HG03442 (cell line): ENCODE measurements around the gene MCL1.
"Not testable (repeated sequence)": the region's sequence is repeated elsewhere in the genome, so short reads cannot be mapped to it uniquely, and the experiment has no call there.

Experiments used
- ATAC-seq: cut with Tn5 transposase; IDR thresholded peaks from one replicate; pipeline ENCODE4 v1.9.1; 2021; ENCODE audit warnings: mild to moderate bottlenecking, moderate library complexity; ENCODE audit not compliant: unreplicated experiment

Gene MCL1

DNA sequence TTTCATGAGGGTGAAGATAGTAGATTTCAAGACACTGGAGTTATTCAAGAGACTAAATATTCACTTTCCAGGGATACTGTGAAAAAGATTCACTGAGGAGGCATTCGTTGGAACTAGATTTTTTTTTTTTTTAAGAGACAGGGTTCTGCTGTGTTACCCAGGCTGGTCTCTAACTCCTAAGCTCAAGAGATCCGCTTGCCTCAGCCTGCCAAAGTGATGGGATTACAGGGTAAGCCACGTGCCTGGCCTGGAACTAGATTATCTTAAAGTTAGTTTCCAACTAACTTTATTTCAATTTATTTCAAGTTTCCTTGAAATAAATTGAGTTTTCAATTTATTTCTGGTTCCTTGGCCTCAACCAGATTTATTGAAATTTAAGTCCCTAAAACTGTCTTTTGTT is 24.3 kb upstream of the MCL1 start:
- no peak for ATAC-seq

DNA sequence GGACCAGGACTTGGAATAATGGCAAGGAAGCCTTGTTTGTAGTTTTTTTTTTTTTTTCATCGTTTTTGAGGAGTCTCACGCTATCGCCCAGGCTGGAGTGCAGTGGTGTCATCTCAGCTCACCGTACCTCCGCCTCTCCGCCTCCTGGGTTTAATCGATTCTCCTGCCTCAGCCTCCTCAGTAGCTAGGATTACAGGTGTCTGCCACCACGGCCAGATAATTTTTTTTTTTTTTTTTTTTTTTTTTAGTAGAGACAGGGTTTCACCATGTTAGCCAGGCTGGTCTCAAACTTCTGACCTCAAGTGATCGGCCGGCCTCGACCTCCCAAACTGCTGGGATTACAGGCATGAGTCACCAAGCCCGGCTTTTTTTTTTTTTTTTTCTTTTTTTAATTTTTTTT is 23.0 kb upstream of the MCL1 start:
- not testable (repeated sequence) for ATAC-seq

GRCh38 chr1:150601540-150601939 is 22.1 kb upstream of the MCL1 start:
- no peak for ATAC-seq

GRCh38 chr1:150598346-150598745 is 18.9 kb upstream of the MCL1 start:
- ATAC-seq, result not testable (repeated sequence)

DNA sequence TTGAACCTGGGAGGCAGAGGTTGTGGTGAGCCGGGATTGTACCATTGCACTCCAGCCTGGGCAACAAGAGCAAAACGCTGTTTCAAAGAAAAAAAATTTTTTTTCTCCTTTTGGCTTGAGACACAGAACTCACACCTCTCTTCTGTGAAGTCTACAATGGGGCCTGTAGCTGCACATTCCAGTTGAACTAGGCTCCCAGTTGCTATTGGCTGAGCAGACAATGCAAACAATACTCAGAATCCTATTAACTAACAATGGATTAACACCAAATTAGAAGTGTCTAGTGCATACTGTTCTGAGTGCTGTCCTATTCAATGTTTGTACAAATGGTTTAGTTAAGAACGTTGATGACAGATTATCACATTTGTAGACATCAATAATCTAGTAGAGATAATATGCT is 17.6 kb upstream of the MCL1 start:
- no peak for ATAC-seq

GRCh38 chr1:150596095-150596892 is 16.9 kb upstream of the MCL1 start:
- ATAC-seq, result no peak

GRCh38 chr1:150582371-150582770 is 3.0 kb upstream of the MCL1 start:
- ATAC-seq, result no peak

GRCh38 chr1:150581962-150582361 is 2.6 kb upstream of the MCL1 start:
- ATAC-seq, result not testable (repeated sequence)

GRCh38 chr1:150581437-150581836 is 2.0 kb upstream of the MCL1 start:
- not testable (repeated sequence) for ATAC-seq

DNA sequence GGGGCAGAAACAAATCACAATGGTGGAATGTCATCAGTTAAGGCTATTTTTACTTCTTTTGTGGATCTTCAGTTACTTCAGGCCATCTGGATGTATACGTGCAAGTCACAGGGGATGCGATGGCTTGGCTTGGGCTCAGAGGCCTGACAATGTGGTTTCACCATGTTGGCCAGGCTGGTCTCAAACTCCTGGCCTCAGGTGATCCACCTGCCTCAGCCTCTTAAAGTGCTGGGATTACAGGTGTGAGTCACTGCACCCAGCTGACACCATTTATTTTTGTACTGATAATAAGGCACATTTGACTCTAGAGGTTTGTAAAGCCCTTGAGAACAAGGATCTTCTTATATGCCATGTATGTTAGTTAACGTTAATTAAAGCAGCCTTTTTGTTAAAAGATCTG is 1.6 kb upstream of the MCL1 start:
- ATAC-seq, result not testable (repeated sequence)

GRCh38 chr1:150579945-150580642 is 684 bp upstream of the MCL1 start:
- no peak for ATAC-seq

DNA sequence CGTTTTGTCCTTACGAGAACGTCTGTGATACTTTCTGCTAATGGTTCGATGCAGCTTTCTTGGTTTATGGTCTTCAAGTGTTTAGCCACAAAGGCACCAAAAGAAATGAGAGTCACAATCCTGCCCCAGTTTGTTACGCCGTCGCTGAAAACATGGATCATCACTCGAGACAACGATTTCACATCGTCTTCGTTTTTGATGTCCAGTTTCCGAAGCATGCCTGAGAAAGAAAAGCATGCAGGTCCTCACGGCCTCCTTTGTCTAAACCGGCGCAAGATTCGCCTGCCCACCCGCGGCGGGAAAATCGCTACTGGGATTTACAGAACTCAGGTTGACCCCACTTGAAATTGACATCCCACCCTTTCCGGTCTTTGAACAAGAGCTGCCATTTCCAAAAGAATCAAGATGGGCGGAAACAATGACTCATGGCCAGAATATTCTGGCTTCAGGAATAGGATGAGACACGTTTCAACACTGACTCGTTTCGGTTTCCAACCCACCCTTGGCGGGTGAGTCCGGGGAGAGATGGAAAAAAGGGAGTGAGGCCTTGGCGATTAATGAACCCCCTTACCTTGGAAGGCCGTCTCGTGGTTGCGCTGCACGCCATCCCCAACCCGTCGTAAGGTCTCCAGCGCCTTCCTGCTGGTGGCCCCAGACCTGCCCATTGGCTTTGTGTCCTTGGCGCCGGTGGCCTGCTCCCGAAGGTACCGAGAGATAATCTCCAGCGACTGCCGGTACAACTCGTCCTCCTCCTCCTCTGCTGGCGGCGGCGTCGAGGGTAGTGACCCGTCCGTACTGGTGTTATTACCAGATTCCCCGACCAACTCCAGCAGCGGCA is 919 bp downstream of the MCL1 start:
- no peak for ATAC-seq

GRCh38 chr1:150577557-150578271 is 1.7 kb downstream of the MCL1 start:
- ATAC-seq, result no peak

DNA sequence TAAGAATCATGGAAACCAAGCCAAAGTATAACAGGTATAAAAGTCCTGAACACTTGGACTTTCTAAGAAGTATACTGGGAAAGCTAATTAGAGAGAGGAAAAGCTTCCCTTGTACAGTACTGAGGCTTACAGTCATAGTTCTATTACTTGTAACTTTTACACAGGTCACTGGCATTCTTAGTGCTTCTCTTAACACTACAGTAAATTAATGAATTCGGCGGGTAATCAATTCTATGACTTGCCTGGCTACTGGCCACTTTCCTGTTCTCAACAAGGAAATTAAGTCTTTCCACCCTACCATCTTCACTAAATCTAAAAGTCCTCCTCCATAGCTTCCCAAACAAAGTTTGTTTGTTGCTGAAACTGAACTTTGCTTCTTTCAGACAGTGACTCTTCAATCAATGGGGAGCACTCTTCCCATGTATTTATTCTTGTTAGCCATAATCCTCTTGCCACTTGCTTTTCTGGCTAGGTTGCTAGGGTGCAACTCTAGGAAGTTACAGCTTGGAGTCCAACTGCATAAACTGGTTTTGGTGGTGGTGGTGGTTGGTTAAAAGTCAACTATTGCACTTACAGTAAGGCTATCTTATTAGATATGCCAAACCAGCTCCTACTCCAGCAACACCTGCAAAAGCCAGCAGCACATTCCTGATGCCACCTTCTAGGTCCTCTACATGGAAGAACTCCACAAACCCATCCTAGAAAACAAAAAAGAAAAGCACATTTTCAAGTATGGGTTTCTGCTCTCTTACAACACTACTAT is 2.4 kb downstream of the MCL1 start:
- no peak for ATAC-seq

GRCh38 chr1:150576367-150576711 is 3.1 kb downstream of the MCL1 start:
- no peak for ATAC-seq

- no peak for ATAC-seq
Observed at GRCh38 chr1:150575518-150576366, 3.7 kb downstream of the MCL1 start.

GRCh38 chr1:150575072-150575489 is 4.3 kb downstream of the MCL1 start:
- no peak for ATAC-seq

- no peak for ATAC-seq
Observed at GRCh38 chr1:150574260-150575071, 4.9 kb downstream of the MCL1 start.
